Amniotic stem cell (primary cell): ENCODE results near the gene ACVR1B.

Experiments
- DNase-seq: peaks from one replicate; lab custom pipeline; 2025; lab: John Stamatoyannopoulos, UW

ACVR1B gene

DNA sequence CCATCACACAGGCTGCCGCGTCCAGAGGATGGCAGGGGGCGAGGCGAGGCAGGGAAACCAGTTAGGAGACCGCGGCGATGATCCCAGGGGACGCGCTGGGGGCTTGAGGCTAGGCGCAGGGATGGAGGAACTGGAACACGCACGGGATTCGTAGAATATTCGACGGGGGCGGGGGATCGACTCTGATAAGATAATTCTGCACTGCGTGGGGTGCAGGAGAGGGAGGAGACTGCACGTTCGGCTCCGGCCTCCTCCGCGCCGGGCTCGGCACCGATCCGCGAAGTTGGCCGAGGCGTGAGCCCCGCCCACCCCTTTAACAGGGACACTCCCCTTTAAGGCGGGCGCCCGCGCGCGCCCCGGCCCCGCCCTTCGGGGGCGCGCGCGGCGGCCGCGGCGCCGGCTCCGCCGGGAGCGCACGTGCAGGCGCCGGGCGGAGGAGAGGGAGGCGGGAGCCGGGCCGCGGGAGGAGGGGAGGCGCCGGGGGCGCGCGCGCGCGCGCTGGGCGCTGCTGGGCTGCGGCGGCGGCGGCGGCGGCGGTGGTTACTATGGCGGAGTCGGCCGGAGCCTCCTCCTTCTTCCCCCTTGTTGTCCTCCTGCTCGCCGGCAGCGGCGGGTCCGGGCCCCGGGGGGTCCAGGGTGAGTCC is at the start of gene ACVR1B:
Gene ACVR1B (plus strand): TSS at position 501 of the 644 bp plus-strand sequence. CDS start 45 bp downstream, at position 546.
- DNase-seq, result peak; percentile 61

DNA sequence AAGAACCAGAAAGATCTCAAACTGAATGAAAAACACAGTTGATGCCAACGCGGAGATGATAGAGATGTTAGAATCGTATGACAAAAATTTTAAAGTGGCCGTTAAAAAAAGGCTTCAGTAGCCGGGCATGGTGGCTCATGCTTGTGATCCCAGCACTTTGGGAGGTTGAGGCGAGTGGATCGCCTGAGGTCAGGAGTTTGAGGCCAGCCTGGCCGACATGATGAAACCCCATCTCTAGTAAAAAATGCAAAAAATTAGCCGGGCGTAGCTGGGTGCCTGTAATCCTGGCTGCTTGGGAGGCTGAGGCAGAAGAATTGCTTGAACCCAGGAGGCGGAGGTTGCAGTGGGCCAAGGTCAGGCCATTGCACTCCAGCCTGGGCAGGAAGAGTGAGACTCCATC is 49.6 kb upstream of the ACVR1B start:
- DNase-seq, result no peak

DNA sequence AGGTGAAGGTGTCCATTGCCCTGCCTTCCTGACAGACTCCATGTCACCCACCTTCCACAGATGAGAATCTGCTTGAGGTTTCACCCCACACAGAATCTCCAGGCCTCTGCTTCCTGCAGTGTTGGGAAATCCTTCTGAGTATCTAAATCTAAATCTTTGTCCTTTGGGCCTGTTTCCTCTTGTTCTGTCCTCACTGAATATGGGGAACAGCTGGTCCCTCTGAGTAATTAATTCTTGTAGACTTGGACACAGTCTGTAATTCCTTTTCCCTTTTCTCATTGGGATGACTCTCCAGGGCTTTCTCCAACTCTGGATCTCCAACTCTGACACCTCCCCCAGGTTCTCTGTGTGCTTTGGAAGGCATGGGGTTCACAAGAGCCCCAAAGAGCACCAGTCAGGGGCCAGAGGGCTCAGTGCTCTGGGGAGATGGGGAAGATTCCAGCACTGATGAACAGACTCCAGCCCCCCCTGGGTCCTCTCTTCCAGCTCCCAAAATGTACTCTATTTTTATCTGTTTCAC is 46.5 kb upstream of the ACVR1B start:
- DNase-seq, result no peak

DNA sequence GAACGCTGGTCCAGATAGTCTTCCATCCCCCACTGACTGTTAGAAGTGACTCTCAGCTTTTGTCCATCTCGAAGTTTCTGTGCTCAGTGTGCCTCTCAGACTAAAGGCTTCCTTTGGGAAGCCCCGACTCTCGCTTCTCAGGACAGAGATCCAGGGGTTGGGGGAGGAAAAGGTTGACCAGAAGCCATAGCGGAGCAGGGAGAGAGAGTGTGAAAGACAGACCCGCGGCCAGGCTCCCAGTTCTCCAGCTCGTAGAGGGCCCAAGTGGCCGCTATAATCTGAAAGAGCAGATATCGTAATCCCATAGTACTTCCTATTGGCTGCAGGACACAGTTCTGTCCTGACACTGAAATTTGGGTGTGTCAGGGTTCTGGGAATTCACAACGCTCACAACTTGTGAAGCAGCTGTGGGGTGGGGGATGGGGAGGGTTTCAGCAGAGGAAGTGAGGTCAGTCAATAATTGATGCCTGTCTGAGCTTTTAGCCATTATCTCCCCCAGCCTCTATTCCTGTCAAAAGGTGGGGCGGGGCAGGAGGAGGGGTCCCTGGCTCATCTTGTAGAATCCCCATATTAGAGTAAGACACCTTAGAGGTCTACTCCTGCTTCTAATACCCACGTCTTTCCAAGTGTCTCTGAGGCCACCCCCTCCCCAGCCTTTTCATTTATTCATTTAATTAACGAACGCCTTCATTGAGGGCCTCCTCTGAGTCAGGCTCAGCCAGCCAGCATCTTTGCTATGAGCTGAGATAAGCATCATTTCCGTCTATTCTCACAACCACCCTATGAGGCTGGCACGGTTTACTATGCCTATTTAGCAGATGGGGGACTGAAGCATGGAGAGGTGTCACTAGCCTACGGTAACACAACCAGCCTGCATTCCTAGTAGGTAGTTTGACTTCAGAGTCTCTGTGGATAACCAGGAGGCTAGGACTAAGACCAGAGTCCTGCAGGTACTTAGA is 45.7 kb upstream of the ACVR1B start:
- no peak for DNase-seq

DNA sequence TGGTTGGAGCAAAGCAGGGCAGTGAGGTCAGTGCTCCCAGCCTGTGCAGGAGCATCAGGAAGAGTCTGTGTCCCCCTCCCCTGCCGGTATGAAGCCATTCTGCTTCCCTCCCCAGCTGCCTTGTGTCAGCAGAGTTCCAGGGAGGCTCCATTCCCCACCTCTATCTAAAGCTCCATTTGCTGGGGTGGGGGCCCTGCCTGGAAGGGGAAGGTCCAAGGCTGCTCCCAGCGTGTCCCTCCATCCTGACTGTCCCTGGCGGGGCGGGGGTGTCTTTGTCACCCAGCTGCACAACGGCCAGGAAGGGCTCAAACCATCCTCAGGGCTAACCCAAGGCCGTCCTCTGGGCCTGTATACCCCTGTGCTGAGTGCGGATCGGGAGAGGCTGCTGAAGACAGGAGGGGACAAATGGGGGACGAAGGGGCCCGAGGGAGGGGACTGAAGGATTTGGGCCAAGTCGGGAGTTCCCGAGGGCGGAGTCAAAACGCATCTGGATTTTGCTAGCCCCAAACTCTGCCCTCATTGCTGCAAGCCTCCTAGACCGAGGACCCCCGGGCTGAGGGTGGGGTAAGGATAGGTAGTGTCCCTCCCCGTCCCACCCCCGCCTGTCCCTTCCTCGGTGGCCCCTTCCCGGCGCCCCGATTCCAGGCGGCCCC is 44.9 kb upstream of the ACVR1B start:
- DNase-seq, result no peak

DNA sequence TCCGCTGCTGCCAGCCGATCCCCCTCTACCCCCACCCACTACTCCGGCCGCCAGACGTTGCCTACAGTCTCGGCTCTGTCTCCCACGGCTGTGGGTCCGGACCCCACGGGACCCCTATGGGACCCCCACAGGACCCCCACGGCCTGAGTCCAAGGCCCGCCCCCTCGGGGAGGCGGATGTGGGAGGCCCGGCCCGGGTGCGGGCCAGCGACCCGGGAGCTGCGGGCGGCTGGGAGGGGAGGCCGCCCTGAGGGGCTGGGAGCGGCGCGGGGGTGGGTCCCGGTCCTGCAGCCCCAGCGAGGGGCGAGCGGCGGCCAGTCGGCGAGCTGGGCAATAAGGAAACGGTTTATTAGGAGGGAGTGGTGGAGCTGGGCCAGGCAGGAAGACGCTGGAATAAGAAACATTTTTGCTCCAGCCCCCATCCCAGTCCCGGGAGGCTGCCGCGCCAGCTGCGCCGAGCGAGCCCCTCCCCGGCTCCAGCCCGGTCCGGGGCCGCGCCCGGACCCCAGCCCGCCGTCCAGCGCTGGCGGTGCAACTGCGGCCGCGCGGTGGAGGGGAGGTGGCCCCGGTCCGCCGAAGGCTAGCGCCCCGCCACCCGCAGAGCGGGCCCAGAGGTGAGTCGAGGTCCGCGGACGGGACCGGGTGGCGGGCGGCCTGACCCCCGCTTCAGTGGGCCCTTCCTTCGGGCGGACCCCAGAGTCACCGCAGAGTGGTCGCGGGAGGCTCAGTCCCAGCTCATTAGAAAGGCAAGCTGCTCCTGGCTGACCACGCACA is 44.2 kb upstream of the ACVR1B start, which contains the start of gene ACVRL1:
Gene ACVRL1 (plus strand): TSS at position 422 of the 773 bp plus-strand sequence. CDS start 4,971 bp downstream, outside the sequence.
- no peak for DNase-seq

DNA sequence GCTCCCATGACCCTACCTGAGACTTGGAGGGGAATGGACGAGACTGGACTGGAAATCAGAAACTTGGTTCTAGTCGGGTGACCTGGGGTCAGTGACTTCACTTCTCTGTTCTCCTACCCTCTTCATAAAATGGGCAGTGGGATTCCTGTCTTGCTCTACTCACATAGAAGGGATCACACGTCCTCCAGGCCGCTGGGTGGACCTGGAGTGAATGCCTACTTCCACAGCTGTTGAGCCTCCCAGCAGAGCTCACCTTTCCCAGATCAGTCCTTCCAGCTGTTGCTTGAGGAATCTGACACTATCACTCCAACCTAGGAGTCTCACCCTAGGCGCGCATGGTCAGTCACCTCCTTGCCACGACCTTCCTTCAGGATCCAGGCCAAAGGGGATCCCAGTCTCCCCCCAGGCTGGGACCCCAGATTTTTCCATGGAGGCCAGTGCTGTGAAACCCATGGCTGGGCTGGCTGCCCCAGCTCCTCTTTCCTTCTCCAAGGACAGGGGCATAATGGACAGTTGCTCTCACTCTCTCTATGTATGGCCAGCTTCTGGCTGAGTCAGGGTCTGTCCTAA is 43.6 kb upstream of the ACVR1B start:
- DNase-seq, result no peak

DNA sequence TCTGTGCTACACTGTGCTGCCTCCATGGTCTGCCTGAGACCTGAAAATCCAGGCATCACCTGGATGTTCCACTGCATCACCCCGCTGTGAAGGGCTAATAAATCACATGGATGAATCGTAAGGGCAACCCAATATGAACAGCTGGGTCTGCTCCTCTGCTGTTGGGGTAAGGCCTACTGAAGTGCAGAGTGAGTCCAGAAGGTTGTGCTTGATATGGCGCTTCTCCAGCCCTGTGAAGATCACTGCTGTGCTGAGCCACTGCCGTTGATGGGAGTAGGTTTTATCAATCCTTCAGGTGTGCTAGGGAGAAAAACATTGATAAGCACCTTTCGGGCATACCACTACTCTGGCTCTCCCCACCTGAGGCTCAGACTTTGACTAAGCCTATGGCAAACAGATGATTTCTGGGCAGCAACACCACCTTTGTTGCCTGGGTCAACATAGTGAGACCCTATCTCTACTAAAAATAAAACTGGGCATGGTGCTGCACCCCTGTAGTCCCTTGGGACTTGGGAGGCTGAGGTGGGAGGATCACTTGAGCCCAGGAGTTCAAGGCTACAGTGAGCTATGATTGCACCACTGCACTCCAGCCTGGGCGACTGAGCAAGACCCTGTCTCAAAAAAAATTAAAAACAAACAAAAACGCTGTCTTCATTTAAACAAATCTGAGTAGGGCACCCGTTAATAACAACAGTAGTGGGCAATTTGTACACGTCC is 42.5 kb upstream of the ACVR1B start:
- DNase-seq, result no peak

DNA sequence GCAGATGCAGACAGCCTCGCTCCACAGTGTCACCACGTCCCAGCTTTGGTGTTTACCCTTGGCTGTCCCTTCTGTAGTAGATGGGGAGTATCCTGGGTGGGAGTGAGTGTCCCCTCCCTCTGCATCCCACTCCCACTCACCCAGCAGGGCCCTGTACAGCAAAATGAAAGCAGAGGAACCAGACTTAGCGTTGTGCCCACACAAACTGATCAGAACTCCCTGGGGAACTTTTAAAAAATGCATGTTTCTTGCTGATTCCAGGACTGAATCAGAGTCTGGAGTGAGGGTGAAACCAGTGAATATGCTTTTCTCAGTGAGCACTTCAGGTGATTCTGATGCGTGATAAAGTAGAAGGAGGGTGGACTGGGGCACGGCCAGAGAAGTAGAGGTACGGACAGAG is 41.3 kb upstream of the ACVR1B start:
- no peak for DNase-seq

DNA sequence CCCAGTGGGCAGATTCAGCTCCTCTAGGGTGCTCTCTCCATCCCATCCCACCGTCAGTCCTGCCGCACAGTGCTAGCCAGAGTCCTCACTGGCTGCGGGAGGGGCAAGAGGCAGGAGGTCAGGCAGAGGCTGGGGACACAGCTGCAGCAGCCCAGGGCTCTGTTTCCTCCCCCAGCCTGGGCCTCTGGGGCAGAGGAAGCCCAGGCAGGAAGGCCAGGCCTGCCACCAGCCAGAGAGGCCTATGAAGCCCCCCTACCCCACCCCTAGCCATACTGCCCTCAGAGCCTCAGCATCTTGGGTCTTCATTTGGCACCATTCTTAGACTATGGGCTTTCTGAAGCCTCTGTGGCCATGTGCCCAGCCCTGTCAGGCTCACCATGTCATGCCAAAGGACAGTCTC is 40.8 kb upstream of the ACVR1B start:
- DNase-seq, result no peak

DNA sequence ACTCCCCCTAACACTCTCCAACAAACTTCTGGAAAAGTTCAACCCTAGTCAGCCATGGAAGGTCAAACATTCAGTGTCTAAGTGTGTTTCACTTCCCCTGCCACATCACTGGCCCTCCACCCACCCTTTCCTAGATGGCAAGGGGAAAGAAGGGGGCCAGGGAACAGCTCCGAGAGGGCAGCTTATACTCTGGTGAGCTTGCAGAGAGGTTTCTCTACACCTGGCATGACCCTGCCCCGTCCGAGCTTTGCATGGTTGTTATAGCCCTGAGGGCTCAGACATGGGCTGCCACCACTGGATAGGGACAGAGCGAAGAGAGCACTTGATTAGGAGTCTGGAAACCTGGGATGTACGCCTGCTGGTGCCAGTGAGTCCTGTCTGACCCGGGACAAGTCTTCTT is 40.2 kb upstream of the ACVR1B start:
- DNase-seq, result no peak

DNA sequence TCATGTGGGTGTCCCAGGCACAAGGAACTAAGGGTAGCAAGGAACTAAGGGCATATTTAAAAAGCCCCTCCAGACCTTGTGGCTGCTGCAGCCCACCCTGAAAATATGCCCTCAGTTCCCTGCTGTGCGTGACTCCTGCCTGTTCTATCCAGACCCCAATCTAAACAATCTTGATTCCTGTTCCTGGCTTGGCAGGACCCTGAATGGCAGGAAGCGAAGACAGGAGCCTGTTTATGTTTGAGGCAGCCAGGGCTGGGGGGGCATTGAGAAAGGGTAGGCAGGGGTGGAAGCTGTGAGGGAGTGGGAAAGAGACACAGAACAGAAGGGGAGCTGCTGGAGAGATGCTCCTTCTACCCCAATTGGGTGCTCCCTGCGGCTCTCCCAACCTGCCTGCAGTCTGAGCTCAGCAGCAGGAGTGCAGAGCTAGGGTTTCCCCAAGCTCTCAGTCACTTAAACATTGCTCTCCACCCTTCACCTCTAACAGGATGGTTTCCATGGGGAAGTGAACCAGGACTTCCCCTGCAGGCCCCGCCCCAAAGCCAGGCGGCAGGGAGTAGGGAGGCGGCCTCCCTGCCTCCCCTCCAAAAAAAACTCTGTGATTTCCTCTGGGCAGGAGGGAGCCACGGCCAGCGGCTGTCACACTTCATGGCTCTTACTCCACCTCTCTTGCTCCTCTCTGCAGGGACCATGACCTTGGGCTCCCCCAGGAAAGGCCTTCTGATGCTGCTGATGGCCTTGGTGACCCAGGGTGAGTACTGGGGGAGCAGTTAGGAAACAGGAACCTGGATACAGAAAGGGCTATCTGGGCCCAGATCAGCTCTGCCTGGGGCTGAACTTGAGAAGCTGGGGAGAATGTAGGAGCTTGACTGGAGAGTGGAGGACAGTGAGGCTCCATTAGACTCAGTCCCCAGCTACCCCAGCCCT is 39.4 kb upstream of the ACVR1B start:
- no peak for DNase-seq

DNA sequence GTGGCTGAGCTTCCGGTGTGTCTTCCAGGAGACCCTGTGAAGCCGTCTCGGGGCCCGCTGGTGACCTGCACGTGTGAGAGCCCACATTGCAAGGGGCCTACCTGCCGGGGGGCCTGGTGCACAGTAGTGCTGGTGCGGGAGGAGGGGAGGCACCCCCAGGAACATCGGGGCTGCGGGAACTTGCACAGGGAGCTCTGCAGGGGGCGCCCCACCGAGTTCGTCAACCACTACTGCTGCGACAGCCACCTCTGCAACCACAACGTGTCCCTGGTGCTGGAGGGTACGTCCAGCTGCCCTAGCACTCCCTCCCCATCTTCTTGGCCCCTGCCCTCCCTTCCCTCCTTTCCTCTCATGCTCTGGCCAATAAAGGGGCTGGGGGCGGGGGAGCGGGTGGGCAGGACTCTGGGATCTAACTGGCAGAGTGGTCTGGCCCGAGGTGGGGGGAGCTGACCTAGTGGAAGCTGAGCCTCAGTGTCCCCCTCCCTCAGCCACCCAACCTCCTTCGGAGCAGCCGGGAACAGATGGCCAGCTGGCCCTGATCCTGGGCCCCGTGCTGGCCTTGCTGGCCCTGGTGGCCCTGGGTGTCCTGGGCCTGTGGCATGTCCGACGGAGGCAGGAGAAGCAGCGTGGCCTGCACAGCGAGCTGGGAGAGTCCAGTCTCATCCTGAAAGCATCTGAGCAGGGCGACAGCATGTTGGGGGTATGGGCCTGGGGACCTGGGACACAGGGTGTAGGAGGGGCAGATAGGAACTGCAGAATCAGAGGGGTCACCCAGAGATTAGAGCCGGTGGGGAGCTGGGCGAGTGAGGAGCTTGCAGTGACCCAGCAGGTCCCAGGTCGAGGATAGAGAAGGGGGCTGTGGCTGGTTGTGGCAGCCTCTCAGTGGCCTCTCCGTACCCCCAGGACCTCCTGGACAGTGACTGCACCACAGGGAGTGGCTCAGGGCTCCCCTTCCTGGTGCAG is 38.1 kb upstream of the ACVR1B start:
- no peak for DNase-seq

DNA sequence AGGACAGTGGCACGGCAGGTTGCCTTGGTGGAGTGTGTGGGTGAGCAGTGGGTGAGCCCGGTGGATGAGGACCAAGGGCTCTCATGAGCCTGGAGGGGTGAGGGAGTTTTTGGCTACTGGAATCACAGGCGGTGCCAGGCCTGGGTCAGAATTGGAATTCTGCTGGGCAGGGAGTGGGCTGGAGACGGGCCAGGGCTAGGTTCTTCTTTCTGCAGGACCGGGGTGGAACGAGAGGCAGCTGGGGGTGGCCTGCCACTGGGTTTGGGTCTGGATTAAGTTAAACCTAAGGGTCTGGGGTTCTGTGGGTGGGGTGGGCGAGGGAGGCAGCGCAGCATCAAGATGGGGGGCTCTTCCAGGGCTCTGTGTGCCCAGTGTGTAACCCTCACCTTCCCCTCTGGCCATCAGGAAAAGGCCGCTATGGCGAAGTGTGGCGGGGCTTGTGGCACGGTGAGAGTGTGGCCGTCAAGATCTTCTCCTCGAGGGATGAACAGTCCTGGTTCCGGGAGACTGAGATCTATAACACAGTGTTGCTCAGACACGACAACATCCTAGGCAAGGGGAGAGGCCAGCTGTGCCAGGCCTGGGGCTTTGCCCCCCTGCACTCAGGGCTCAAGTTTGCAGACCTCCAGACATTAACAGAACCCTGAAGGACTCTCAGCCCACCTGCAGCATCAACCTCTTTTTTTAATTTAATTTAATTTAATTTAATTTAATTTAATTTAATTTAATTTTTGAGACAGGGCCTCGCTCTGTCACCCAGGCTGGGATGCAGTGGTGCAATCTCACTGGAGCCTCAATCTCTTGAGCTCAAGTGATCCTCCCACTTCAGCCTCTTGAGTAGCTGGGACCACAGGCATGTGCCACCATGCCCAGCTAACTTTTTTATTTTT is 37.2 kb upstream of the ACVR1B start:
- DNase-seq, result no peak

DNA sequence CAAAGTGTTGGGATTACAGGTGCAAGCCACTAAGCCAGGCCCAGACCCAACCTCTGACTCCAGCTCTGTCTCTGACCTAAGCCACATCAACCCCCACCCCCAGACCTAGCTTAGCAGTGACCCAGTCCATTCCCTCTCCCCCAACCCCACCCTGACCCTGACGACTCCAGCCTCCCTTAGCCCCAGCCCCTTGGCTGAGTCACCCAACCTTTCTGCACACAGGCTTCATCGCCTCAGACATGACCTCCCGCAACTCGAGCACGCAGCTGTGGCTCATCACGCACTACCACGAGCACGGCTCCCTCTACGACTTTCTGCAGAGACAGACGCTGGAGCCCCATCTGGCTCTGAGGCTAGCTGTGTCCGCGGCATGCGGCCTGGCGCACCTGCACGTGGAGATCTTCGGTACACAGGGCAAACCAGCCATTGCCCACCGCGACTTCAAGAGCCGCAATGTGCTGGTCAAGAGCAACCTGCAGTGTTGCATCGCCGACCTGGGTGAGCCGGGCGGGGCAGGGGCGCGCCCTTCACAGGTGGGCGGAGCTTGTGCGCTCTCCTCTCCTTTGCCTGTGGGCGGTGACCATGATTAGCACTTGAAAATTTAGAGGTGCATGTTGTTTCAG is 36.4 kb upstream of the ACVR1B start:
- no peak for DNase-seq

DNA sequence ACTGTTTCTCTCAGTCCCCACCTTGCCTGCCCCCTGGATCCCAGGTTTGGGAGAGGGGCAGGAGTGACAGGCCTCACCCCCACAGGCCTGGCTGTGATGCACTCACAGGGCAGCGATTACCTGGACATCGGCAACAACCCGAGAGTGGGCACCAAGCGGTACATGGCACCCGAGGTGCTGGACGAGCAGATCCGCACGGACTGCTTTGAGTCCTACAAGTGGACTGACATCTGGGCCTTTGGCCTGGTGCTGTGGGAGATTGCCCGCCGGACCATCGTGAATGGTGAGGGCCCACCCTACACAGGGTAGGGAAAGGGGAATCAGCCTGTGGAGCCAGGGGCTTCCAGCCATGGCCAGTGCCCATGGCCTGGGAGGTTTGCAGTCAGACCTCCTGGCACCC is 35.5 kb upstream of the ACVR1B start:
- no peak for DNase-seq

DNA sequence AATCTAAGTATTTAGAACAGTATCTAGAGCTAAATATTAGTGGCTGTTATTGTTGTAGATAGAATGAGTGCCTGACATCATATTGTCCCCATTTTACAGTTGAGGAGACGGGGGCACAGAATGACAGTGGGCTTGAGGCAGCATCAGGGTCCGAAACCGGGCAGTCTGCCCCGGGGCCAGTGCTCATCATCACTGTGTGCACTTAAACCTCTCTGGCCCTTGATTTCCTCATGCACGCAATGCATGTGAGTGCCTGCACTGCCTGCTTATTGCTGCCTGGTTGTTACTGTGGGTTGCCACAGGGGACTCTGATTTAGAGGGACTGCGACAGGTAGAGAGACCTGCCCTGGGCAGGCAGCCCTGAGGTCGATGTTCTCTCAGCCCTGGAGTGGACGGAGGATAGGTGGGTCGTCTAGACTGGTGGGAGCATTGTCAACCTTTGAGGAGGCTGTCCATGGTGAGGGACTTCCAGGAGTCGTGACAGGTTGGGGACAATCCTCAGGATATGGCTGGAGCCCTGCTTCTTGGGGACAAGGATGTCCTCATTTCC is 34.4 kb upstream of the ACVR1B start:
- no peak for DNase-seq
